GM18907 (cell line): Measurements from ENCODE around the gene TAC1.
"Not testable (repeated sequence)": the region's sequence is repeated elsewhere in the genome, so short reads cannot be mapped to it uniquely, and the experiment has no call there.

Experiments used
- ATAC-seq: cut with Tn5 transposase; IDR thresholded peaks from one replicate; pipeline ENCODE4 v1.9.1; 2021; ENCODE audit warnings: mild to moderate bottlenecking, moderate library complexity; ENCODE audit not compliant: unreplicated experiment

Gene TAC1, protein sequence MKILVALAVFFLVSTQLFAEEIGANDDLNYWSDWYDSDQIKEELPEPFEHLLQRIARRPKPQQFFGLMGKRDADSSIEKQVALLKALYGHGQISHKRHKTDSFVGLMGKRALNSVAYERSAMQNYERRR

DNA sequence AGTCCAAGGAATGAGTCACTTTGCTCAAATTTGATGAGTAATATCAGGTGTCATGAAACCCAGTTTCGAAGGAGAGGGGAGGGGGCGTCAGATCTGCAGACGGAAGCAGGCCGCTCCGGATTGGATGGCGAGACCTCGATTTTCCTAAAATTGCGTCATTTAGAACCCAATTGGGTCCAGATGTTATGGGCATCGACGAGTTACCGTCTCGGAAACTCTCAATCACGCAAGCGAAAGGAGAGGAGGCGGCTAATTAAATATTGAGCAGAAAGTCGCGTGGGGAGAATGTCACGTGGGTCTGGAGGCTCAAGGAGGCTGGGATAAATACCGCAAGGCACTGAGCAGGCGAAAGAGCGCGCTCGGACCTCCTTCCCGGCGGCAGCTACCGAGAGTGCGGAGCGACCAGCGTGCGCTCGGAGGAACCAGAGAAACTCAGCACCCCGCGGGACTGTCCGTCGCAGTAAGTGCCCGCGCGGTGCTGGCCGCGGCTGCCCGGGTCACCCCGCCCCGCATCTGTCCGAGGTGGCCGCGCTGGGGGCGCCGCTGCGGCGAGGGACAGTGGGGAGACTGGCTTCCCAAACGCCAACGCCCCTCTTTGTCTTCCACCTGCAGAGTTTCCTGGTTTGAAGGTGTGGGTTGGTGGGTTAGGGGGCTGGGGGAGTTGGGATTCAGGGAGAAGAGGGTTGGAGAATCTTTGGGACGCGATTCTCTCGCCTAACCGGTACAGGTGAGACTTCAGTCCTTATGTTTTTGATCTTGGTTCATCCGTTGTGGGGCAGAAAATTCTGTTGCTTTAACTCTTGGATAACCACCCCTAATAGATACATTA is at the start of gene TAC1:
Gene TAC1, plus strand, starts transcription at position 351 of the 829 bp plus-strand sequence. CDS start 527 bp downstream, outside the sequence.
- ATAC-seq = no peak

DNA sequence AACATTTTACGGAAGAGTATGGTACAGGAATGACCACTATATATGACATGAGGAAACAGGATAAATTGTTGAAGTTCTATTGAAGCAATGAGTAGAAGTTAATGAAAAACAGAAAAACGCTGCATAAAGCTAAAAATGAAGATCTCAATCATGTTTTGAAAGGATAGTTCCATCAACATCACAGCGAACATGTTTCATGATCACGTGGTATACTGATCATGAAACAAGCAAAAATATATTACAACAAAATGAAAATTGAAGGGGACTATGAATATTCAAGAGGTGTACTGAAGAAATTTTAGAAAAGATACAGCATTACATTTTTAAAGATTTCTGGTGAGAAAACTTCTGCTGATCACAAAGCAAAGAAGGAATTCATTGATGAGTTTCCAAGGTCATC is 45.9 kb upstream of the TAC1 start:
- no peak for ATAC-seq

DNA sequence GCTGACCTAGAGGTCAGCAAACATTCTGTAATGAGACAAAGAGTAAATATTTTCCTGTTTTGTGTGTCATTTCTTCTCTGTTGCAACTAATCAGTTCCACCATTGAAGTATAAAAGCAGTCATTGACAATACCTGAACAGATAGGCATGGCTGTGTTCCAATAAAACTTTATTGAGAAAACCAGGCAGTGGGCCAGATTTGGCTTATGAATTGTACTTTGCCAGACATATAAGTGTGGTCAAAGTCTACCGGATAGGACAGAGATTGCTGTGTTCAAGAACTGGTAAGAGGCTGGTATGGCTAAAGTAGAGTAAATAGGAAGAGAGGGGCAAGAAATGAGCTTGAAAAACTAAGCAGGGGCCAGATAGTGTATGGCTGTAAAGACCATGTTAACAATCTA is 38.3 kb upstream of the TAC1 start:
- no peak for ATAC-seq

DNA sequence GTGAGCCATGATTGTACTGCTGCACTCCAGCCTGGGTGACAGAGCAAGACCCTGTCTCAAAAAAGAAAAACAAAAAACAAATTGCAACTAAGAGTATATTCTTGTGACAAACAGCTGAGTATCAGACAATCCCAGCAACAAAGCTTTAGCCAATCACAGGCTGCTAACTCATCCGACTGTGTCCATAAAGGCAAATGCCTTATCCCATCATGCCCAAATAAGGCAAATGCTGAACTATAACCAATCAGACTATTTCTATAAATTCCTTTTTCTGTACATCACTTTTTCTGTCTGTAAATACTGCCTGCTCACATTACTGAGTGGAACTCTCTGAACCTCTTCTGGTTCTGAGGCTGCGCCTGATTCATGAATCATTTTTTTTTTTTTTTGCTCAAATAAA is 37.5 kb upstream of the TAC1 start:
- ATAC-seq = no peak

DNA sequence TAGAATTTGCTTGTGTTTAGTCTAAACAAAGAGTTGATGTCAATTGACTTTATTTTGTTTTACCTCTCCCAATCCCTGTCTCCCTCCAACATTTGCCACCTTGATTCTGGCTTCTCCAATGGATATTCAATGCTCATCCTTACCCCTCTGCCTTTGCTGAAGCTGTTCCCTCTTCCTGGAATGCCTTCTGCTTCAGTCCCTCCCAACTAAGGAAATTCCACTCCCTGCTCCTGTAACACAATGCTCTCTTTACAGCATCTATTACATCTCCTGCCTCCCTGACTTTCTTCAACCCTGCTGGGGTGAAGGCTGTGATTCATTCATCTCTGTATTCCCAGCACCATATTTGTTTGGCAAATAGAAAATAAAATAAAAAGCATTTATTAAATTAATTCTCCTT is 34.5 kb upstream of the TAC1 start:
- ATAC-seq = no peak

DNA sequence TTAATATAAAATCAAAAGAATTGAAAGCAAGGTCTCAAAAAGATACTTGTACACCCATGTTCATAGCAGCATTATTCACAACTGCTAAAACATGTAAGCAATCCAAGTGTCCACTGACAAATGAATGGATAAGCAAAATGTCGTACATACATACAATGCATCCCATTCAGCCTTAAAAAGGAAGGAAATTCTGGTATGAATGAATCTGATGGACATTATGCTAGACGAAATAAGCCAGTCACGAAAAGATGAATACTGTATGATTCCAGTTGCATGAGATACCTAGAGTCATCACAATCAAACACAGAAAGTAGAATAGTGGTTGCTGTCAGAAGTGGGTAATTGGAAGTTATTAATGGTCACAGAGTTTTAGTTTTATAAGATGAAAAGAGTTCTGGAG is 9.5 kb upstream of the TAC1 start:
- no peak for ATAC-seq

DNA sequence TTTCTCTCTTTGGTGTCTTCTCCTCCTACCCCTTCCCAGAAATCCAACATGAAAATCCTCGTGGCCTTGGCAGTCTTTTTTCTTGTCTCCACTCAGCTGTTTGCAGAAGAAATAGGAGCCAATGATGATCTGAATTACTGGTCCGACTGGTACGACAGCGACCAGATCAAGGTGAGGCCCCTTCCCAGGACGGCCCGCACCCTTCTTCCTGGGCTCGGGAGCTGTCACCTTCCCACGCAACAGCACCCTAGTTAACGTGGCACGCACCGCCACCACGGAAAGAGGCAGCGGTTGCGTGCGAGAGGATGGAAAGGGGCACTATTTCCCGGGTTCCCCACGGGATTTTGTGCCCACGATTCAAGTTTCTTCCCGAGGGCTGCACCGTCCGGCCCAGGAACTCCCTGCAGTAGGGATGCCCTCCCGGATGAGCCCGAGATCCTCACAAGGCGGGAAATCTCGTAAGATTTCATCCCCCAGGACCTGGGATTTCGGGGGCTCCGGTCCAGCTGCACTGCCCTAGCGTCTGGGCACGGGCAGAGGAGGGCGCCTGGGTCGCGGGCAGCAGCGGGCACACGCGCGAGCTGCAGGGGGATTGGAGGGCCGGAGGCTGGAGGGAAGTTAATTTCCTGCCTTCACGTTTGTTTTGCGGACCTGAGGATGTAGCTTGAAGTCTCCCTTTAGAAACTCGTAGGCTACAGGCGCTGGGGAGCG is 834 bp downstream of the TAC1 start:
- ATAC-seq = no peak

DNA sequence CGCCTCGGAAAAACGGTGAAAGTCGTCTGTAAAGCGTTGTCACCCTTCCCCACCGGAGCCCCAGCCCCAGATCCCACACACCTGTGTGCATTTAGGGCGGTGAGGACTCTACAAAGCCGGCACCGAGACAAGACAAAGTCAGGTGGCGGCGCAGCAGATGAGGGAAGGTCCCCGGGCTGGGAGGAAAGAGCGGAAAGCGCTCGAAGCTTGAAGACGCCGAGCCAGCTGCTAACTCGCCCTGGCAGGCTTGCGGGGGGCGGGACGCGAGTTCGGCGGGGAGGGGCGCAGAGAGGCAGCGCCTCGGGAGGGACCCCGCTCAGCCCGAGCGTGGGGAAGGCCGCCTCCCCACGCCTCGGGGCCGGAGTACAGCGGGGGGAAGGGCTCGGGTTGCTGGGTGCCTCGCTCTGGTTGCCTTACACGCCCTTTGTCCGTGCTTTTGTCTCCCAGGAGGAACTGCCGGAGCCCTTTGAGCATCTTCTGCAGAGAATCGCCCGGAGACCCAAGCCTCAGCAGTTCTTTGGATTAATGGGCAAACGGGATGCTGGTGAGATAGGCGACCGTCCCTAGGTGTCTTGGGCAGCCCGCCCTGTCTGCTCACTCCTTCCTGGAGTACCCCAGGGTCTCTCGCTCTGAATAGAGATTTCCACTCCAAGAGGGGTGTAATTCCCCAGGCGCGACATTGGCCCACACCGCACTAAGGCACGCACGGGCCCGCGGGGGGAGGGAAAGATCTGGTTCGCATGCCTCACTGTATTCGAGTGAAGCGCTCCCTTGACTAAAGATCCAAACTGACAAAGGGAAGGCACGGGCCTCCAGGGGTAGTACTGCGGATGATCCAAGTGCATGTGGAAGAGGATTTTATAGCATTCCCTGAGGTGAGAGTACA is 1.6 kb downstream of the TAC1 start:
- ATAC-seq = no peak

DNA sequence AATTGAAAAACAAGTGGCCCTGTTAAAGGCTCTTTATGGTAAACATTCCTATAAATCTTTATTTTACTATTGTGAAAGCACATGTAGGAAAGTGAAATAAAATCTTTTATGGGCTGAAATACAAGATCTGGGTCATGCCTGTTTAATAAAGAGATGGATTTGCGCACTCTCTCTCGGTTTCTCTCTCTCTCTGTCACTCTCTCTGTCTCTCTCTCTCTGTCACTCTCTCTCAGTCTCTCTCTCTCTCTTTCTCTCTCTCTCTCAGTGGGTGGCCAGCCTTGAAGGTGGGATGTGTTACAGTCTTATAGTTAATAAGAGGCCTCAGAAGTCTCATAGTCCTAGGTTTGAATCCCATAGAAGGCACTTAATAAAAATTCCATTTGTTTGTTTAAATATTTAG is 2.4 kb downstream of the TAC1 start:
- ATAC-seq = no peak

DNA sequence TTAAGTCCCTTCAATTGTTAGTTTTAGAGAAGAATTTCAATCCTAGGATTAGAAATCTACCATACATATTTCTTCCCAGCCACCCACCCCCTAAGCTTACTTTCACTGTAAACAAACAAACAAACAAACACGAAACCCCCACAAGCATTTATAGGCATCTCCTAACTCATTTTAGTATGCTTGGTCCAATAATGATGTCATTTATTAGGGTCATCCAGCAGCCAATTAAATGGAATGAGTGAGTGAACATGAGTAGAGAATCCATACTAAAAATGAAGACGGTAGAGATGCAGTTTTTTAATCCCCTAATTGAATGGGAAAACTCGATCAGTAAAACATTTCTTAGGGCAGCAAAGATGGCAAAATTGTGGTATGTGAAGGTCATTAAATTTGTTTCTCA is 3.2 kb downstream of the TAC1 start:
- no peak for ATAC-seq

DNA sequence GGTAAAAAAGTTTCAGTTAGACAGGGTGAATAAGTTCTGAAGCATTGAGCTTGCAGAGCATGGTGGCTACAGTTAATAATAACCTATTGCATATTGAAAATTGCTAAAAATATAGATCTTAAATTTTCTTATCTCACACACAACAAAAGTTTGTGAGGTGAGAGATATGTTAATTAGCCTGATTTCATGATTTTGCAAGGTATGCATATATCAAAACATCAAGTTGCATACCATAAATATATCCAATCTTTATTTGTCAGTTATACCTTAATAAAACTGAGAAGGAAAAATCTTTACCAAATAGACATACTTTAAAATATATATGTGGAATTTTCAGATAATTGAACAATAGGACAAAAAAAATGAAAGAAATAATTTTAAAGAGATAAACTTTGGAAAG is 16.6 kb downstream of the TAC1 start:
- no peak for ATAC-seq

DNA sequence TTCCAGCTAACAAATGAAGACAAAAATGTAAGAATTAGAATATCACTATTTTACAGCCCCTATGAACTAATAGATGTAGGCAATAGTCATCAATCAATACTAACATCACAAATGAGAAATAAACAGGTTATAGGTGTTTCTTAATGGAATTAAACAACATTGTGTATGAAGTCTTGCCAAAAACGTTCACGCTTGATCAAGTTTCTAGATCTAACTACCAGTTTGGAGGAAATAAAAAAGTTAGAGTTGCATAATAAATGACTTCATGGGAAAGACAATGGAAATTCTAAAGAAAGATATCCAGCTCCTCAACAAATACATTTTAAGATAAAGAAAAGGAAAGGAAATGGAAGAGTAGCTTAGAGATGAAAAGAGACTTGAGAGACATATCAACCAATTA is 19.7 kb downstream of the TAC1 start:
- no peak for ATAC-seq

DNA sequence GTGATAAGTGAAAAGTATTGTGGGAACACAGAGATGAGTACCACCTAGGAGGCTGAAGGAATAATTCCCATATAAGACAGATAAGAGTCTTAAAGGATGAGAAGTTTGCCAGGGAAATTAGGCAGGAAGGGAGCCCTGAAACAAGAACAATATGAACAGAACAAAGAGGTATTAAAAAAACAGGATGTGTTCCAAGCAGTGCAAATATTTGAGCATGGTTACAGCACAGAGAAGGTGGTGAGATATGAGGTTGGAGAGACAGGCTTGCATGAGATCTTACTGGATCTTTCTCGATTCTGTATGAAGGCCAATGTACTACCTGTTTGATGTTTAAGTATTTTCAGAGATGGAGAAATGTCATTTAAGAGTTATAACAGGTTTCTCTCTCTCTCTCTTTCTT is 20.3 kb downstream of the TAC1 start:
- ATAC-seq = no peak

DNA sequence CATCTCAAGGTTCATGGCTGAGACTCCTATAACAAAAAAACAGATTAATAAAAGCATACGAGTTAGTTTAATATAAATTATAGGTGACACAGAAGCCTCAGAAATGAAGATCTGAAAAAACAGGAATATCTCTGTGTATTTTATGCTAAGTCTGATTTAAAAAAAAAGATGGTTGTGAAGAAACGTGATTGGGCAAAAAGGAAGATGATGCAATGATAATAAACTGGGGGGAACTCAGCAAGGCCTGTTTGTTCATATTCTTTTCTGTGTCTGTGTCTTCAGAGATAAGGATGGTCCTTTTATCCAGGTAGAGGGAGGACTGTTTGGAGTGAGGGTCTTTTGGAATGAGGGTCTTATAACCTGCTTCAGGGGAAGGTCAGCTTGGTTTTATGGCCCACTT is 25.9 kb downstream of the TAC1 start:
- no peak for ATAC-seq

DNA sequence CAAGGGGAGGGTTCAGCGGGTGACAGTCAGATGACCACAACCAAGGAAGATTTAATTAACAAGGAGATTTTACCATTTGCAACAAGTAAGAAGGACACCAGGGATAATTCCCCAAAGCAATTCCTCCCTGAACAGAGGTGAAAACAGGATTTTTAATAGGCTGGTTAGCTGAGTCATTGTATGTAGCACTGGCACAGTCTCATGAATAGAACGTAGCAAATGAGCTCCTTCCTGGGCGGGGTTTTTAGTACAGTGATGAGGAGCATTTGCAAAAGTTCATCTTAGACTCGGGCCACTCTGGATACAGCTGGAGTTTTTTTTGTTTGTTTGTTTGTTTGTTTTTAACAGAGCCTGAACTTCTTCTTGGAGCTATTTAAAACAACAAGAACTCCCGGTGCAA is 39.0 kb downstream of the TAC1 start:
- no peak for ATAC-seq

DNA sequence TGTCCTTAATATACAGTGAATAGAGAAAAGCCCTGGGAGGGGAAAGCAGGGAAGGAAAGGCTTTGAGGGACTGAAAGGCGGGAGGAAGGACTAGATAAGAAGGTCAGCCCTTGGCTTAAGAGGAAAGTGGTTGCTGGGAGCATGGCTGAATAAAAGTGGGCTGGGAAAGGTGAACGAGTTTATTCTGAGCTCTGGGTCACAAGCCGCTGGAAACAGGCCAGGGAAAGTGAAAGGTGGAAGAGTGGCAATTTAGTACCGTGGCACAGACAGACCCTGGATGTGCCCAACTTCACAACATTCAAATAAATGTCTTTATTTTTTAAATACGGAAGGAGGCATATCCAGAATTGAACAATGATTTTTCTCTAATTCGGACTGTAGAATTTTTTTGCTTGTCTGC is 39.7 kb downstream of the TAC1 start:
- ATAC-seq = no peak

DNA sequence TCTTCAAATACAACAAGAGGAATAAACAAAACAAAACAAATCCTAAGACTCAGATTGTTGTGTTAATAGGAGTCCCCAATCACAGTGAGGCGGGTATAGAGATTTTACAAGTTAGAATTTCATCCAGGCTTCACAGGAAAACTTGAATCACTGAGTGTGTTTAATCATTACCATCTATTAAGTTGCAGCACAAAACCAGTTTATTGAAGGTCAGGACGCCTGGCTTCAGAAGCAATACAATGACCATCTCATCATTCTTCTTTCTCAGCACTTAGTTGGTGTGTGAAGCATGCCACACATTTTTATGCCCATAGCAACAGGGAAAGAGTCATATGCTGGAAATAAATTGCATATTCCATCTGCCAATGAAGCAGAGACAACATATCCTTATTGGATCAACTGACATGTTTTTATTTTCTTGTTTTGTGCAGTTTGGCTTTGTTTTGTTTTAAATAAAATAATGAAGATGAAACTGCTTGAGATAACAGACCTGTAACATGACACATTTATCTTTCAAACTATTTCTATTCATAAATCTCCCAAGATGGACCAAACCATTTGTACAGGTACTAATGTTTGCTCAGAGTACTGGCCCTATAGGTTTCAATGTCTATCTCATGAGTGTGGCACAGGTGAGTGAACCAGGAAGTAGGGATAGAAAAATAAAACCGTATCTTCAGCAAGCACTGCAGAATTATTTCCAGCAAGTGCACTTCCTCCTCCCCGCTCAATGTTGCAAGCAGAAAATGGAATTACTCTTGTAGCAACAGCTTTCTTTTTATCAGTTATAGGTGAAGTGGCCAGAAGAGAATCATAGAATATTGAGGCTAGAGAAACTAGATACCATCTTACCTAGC is 40.4 kb downstream of the TAC1 start:
- ATAC-seq = no peak

DNA sequence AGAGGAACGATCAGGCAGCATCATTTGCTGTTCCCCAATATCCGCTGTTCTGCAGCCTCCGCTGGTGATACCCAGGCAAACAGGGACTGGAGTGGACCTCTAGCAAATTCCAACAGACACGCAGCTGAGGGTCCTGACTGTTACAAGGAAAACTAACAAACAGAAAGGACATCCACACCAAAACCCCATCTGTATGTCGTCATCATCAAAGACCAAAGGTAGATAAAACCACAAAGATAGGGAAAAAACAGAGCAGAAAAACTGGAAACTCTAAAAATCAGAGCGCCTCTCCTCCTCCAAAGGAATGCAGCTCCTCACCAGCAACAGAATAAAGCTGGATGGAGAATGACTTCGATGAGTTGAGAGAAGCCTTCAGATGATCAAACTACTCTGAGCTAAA is 54.5 kb downstream of the TAC1 start:
- ATAC-seq = not testable (repeated sequence)
